Esophagus muscularis mucosa (tissue), 3 donors: ENCODE measurements around the gene CAAP1.

ENCODE experiments used
- CTCF ChIP-seq, 3 experiments: fragments of 200-600 bp in 2 of 3; fragments of 450-650 bp in 1 of 3; sonication (generic) in 2 of 3; IDR thresholded peaks; one replicate each; pipeline ENCODE4 v1.5.1; 2017 to 2019; ENCODE audit warnings: antibody characterized with exemption in 3 of 3, mild to moderate bottlenecking in 2 of 3, moderate library complexity in 1 of 3
- POLR2AphosphoS5 ChIP-seq, 2 donors: sonication (generic); formaldehyde crosslinking; IDR thresholded peaks; one replicate each; pipeline ENCODE4 v1.6.1; 2017; ENCODE audit warnings: antibody characterized with exemption in 2 of 2

GRCh38 chr9:26870292-26870691 lies 22.3 kb downstream of the CAAP1 start:
- TF ChIP-seq CTCF (IDR thresholded peaks at IDR 0.05) (no peak), POLR2AphosphoS5 (IDR thresholded peaks at IDR 0.05) (no peak)
